Natural killer cell (primary cell): ENCODE data around the gene CSPG4. TPM values are rescaled to one million over a fixed set of nuclear protein-coding genes. Genes with fewer than 3 reads are reported as not detected.

Source experiments
- ATAC-seq, 3 donors: fragments of 150-1000 bp in 2 of 3; fragments of 200-7000 bp in 1 of 3; cut with Tn5 transposase; 1 replicate in 1 of 3; 2 replicates in 2 of 3; pipeline ENCODE4 v1.10.0; 2021; ENCODE audit warnings: mild to moderate bottlenecking in 2 of 3, moderate library complexity in 2 of 3
- DNase-seq, 2 donors: peaks; one replicate each; pipeline versions ENCODE4 v3.0.0 to v3.0.0-alpha.2; 2013 to 2021; ENCODE audit warnings: mixed read lengths in 1 of 2
- H3K27ac ChIP-seq: one replicate; pipeline ENCODE4 v1.5.1; 2013; ENCODE audit warnings: mild to moderate bottlenecking, low read length
- H3K27me3 ChIP-seq: one replicate; pipeline ENCODE4 v1.6.1; 2013; ENCODE audit warnings: low read length; ENCODE audit not compliant: control insufficient read depth, insufficient read depth
- H3K36me3 ChIP-seq: one replicate; pipeline ENCODE4 v1.6.1; 2013; ENCODE audit warnings: low read length; ENCODE audit not compliant: control insufficient read depth, insufficient read depth
- H3K4me1 ChIP-seq: one replicate; pipeline ENCODE4 v1.6.1; 2013; ENCODE audit warnings: low read length; ENCODE audit not compliant: control insufficient read depth, insufficient read depth
- H3K4me3 ChIP-seq: one replicate; pipeline ENCODE4 v1.5.1; 2013; ENCODE audit warnings: low read length
- H3K9me3 ChIP-seq: one replicate; pipeline ENCODE4 v1.6.1; 2013; ENCODE audit warnings: low read length; ENCODE audit not compliant: control insufficient read depth, insufficient read depth
- H3K27ac Mint-ChIP-seq, 2 donors: one replicate each; pipeline ENCODE4 v1.8.0; 2022; ENCODE audit warnings: mild to moderate bottlenecking in 2 of 2, mixed read lengths in 2 of 2, moderate library complexity in 1 of 2
- H3K27me3 Mint-ChIP-seq, 2 donors: one replicate each; pipeline ENCODE4 v1.8.0; 2022; ENCODE audit warnings: low read depth in 2 of 2, mixed read lengths in 2 of 2
- H3K36me3 Mint-ChIP-seq: one replicate; pipeline ENCODE4 v1.8.0; 2022; ENCODE audit warnings: mixed read lengths
- H3K4me1 Mint-ChIP-seq, 2 donors: one replicate each; pipeline ENCODE4 v1.8.0; 2022; ENCODE audit warnings: mixed read lengths in 2 of 2
- H3K4me3 Mint-ChIP-seq: one replicate; pipeline ENCODE4 v1.8.0; 2022; ENCODE audit warnings: mild to moderate bottlenecking, moderate library complexity, mixed read lengths
- H3K9me3 Mint-ChIP-seq, 2 donors: one replicate each; pipeline ENCODE4 v1.8.0; 2022; ENCODE audit warnings: mixed read lengths in 2 of 2
- WGBS: methylation state at CpG from one replicate; pipeline ENCODE4 v1.1.7; 2013; ENCODE audit warnings: missing lambda C conversion rate; ENCODE audit not compliant: insufficient coverage; 5-methylcytosine and 5-hydroxymethylcytosine counted together
- intact Hi-C: fragments of 100-400 bp; cut with micrococcal nuclease; formaldehyde crosslinking; loops from one replicate; pipeline ENCODE4 v1.14.2; 2022
- total RNA-seq, 4 donors: library from RNA; stranded (reverse); fragments of 120-200 nt in 1 of 4; gene quantifications; one replicate each; pipeline versions ENCODE4 v1.2.3 to v1.2.4, GENCODE V29; 2013 to 2022
- TF ChIP-seq, protein P1 (sequence below): fragments of 200-600 bp; IDR thresholded peaks from one replicate; pipeline ENCODE4 v1.8.0; 2022; ENCODE audit warnings: antibody characterized with exemption

Gene CSPG4
- total RNA-seq, 3 donors from 2014 or later (not counting 1 experiment from before 2014, with no cell fraction given): 0.05 to 0.09 (median 0.07) TPM

DNA sequence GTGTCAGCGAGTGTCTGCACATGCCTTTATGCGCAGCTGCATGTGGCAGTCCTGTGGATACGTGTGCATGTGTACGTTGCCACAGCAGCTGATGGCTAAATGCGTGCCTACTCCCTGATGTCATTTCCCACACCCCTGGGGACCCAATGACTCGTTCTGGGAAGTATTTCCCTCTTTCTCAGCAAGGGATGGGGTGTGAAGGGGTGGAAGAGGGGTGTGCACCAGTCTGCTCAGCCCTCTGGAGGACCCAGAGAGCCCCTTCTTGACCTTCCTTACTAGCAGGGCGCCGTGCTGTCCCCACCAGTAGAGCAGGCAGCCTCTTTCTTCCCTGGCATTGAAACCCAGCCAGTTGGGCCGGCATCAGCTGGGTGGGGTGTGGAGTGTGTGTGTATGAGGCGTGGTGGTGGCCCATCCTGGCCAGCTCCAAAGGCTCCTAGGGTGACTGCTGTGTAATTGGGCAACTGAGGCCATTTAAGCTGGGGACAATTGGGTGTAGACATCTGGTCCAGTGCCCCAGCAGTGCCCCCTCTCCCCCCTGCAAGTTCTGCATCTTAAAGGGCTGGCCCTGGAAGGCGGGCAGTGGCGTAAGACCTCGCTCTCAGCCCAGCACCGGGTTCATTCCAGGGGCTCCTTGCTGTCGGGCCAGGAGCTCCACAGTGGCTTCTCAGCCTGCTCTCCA lies 45.7 kb downstream of the CSPG4 start:
- TF ChIP-seq, protein P1, sequence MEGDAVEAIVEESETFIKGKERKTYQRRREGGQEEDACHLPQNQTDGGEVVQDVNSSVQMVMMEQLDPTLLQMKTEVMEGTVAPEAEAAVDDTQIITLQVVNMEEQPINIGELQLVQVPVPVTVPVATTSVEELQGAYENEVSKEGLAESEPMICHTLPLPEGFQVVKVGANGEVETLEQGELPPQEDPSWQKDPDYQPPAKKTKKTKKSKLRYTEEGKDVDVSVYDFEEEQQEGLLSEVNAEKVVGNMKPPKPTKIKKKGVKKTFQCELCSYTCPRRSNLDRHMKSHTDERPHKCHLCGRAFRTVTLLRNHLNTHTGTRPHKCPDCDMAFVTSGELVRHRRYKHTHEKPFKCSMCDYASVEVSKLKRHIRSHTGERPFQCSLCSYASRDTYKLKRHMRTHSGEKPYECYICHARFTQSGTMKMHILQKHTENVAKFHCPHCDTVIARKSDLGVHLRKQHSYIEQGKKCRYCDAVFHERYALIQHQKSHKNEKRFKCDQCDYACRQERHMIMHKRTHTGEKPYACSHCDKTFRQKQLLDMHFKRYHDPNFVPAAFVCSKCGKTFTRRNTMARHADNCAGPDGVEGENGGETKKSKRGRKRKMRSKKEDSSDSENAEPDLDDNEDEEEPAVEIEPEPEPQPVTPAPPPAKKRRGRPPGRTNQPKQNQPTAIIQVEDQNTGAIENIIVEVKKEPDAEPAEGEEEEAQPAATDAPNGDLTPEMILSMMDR: no peak
- DNase-seq (no peak), ATAC-seq (no peak)
- WGBS: 91% methylated on average over 15 of the region's 15 CpGs
- Mint-ChIP-seq H3K4me3 (no peak overlapping the region), H3K27me3 (peaks cover 0 to 2% of the 10 kb centered on the region in 2 donors), H3K36me3 (no peaks in the 10 kb centered on the region), H3K27ac (no peak overlapping the region), H3K9me3 (no peaks in the 10 kb centered on the region), H3K4me1 (peaks cover 0 to 5% of the 10 kb centered on the region in 2 donors)
- Histone ChIP-seq H3K27me3 (no peaks in the 10 kb centered on the region), H3K36me3 (no peaks in the 10 kb centered on the region), H3K4me1 (no peaks in the 10 kb centered on the region), H3K27ac (no peak overlapping the region), H3K4me3 (no peak overlapping the region), H3K9me3 (no peaks in the 10 kb centered on the region)
- intact Hi-C loops: no loop called here

DNA sequence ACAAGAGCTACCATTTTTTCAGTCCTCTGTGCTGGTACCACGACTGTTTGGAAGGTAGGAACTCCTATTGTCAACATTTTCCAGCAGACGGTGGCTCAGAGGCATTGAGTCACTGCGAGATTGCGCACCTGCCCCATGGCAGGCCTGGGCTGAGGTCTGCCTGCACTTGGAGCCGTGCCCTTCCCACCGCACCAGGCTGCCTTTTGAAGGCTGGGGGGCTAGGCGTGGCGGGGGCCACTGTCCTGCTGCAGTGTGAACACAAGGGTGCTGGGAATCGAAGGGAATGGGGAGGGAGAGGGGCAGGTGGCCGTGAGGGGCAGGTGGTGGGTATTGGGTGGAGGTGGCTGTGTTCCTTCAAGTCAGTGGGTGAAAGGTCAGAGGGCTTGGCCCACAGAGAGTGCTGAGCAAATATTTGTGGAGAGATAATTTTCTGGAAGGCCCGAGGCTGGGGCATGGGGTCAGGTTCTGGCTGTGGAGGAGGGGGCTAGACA lies 48.7 kb downstream of the CSPG4 start:
- Histone ChIP-seq H3K9me3 (no peaks in the 10 kb centered on the region), H3K4me1 (no peaks in the 10 kb centered on the region), H3K27me3 (no peaks in the 10 kb centered on the region), H3K27ac (no peak overlapping the region), H3K36me3 (no peaks in the 10 kb centered on the region), H3K4me3 (no peak overlapping the region)
- Mint-ChIP-seq H3K4me1 (peaks cover 0 to 5% of the 10 kb centered on the region in 2 donors), H3K36me3 (no peaks in the 10 kb centered on the region), H3K27me3 (peaks cover 0 to 2% of the 10 kb centered on the region in 2 donors), H3K27ac (no peak overlapping the region), H3K9me3 (no peaks in the 10 kb centered on the region), H3K4me3 (no peak overlapping the region)
- ATAC-seq (no peak), DNase-seq (no peak)
- 93% methylated on average over 11 of the region's 11 CpGs for WGBS
- TF ChIP-seq, protein P1: no peak
- intact Hi-C loops: no loop called here

GRCh38 chr15:75662823-75663519 lies 49.7 kb downstream of the CSPG4 start:
- no peak overlapping the region for H3K27ac Mint-ChIP-seq
- intact Hi-C loops: no loop called here
- H3K4me1 Mint-ChIP-seq: peaks cover 0 to 5% of the 10 kb centered on the region in 2 donors
- 94% methylated on average over 8 of the region's 9 CpGs for WGBS
- H3K27me3 Mint-ChIP-seq: peaks cover 0 to 2% of the 10 kb centered on the region in 2 donors
- no peaks in the 10 kb centered on the region for H3K9me3 ChIP-seq
- H3K4me3 ChIP-seq: no peak overlapping the region
- no peaks in the 10 kb centered on the region for H3K36me3 ChIP-seq
- no peak overlapping the region for H3K27ac ChIP-seq
- H3K36me3 Mint-ChIP-seq: no peaks in the 10 kb centered on the region
- no peaks in the 10 kb centered on the region for H3K9me3 Mint-ChIP-seq
- no peaks in the 10 kb centered on the region for H3K4me1 ChIP-seq
- H3K27me3 ChIP-seq: no peaks in the 10 kb centered on the region
- TF ChIP-seq, protein P1: no peak
- no peak for ATAC-seq
- no peak for DNase-seq
- no peak overlapping the region for H3K4me3 Mint-ChIP-seq
